Fibroblast of villous mesenchyme (primary cell): ENCODE data around the gene CD300LG. TPM values are rescaled to one million over a fixed set of nuclear protein-coding genes. Genes with fewer than 3 reads are reported as not detected.
A peak's percentile ranks its signal among the peaks of the same experiment; 100 is the strongest.

ENCODE experiments used
- DNase-seq: peaks from one replicate; pipeline ENCODE4 v3.0.0-alpha.2; 2010; ENCODE audit warnings: low read depth
- H3K4me3 ChIP-seq: 2 replicates; pipeline ENCODE4 v1.5.1; 2011; ENCODE audit warnings: low read depth, mild to moderate bottlenecking, low read length
- CTCF ChIP-seq: IDR thresholded peaks from 2 replicates; pipeline ENCODE4 v1.5.1; 2012; ENCODE audit warnings: low read depth, mild to moderate bottlenecking, low read length; ENCODE audit not compliant: insufficient read depth
- total RNA-seq: library from RNA; depleted of rRNA; stranded (reverse); fragments of >200 nt; gene quantifications from 2 replicates; pipeline ENCODE4 v1.2.3, GENCODE V29; 2012

The CD300LG gene
- total RNA-seq, 1 donor, result not detected

- no peak overlapping the region for H3K4me3 ChIP-seq
- DNase-seq, result no peak
- TF ChIP-seq CTCF, result no peak
These were observed 16.4 kb upstream of the CD300LG start for GRCh38 chr17:43830510-43831140.

- no peak for TF ChIP-seq CTCF
- H3K4me3 ChIP-seq, result no peak overlapping the region
- DNase-seq, result no peak
These were observed 15.3 kb upstream of the CD300LG start for GRCh38 chr17:43831633-43832032.

- DNase-seq, result peak; percentile 67
- TF ChIP-seq CTCF, result no peak
- H3K4me3 ChIP-seq, result peak overlapping the region; percentile 66
These were observed 14.6 kb upstream of the CD300LG start for GRCh38 chr17:43832168-43832975.

GRCh38 chr17:43832976-43833829, 13.8 kb upstream of the CD300LG start, which contains the start of gene MPP3:
Gene MPP3, minus strand, starts transcription at chr17:43833146. Its CDS starts 1,240 bp downstream, at chr17:43831906.
- DNase-seq, result peak; percentile 72
- H3K4me3 ChIP-seq, result peak within 1 kb of the TSS; percentile 66
- TF ChIP-seq CTCF, result no peak

- no peak overlapping the region for H3K4me3 ChIP-seq
- no peak for TF ChIP-seq CTCF
- DNase-seq, result peak; percentile 13
These were observed 12.9 kb upstream of the CD300LG start for GRCh38 chr17:43834106-43834505.

GRCh38 chr17:43839670-43840108, 7.3 kb upstream of the CD300LG start:
- no peak for DNase-seq
- TF ChIP-seq CTCF, result no peak
- no peak overlapping the region for H3K4me3 ChIP-seq
